Peyer's patch (tissue), 4 donors: ENCODE results near the gene SAMD13. TPM values are rescaled to one million over a fixed set of nuclear protein-coding genes. Genes with fewer than 3 reads are reported as not detected.

ENCODE experiments used
- DNase-seq, 3 donors: peaks; one replicate each; pipeline ENCODE4 v3.0.0-alpha.2; 2017 to 2019
- H3K27ac ChIP-seq, 4 donors: fragments of 200-600 bp; sonication (generic); one replicate each; pipeline ENCODE4 v1.5.1; 2016 to 2019
- H3K27me3 ChIP-seq, 2 donors: fragments of 200-600 bp; sonication (generic); one replicate each; pipeline ENCODE4 v1.5.1; 2019
- H3K36me3 ChIP-seq, 3 donors: fragments of 200-600 bp; sonication (generic); one replicate each; pipeline ENCODE4 v1.5.1; 2016 to 2019
- H3K4me1 ChIP-seq, 4 donors: fragments of 200-600 bp; sonication (generic); one replicate each; pipeline ENCODE4 v1.5.1; 2016 to 2019
- H3K4me3 ChIP-seq, 4 donors: fragments of 200-600 bp; sonication (generic); 1 replicate in 3 of 4; 2 replicates in 1 of 4; pipeline ENCODE4 v1.5.1; 2016 to 2019; ENCODE audit warnings: mild to moderate bottlenecking in 1 of 4
- H3K9me3 ChIP-seq, 4 donors: fragments of 200-600 bp; sonication (generic); one replicate each; pipeline ENCODE4 v1.5.1; 2016 to 2019; ENCODE audit warnings: mild to moderate bottlenecking in 1 of 4
- CTCF ChIP-seq, 6 experiments: fragments of 450-650 bp in 4 of 6; fragments of 200-600 bp in 2 of 6; sonication (generic) in 1 of 6; IDR thresholded peaks; one replicate each; pipeline ENCODE4 v1.5.1; 2017 to 2019; ENCODE audit warnings: antibody characterized with exemption in 6 of 6, mild to moderate bottlenecking in 3 of 6, moderate library complexity in 1 of 6
- POLR2A ChIP-seq, 2 donors: fragments of 450-650 bp; IDR thresholded peaks; one replicate each; pipeline ENCODE4 v1.5.1; 2017; ENCODE audit warnings: antibody characterized with exemption in 2 of 2, mild to moderate bottlenecking in 2 of 2, moderate library complexity in 2 of 2
- total RNA-seq, 4 donors: library from RNA; depleted of rRNA; stranded (reverse); fragments of >200 nt; gene quantifications; one replicate each; pipeline ENCODE4 v1.1.0, GENCODE V29; 2016

Gene SAMD13
- total RNA-seq, 4 donors from 2014 or later, result 1.1 to 3.5 (median 2.3) TPM

GRCh38 chr1:84379138-84379916 is 77.8 kb downstream of the SAMD13 start:
- H3K27ac ChIP-seq, result no peak overlapping the region
- no peaks in the 10 kb centered on the region for H3K36me3 ChIP-seq
- no peaks in the 10 kb centered on the region for H3K27me3 ChIP-seq
- no peak overlapping the region for H3K4me3 ChIP-seq
- TF ChIP-seq POLR2A (IDR thresholded peaks at IDR 0.05) (no peak), CTCF (IDR thresholded peaks at IDR 0.05) (no peak)
- no peaks in the 10 kb centered on the region for H3K4me1 ChIP-seq
- H3K9me3 ChIP-seq, result no peaks in the 10 kb centered on the region
- no peak for DNase-seq

- H3K36me3 ChIP-seq, result no peaks in the 10 kb centered on the region
- H3K4me1 ChIP-seq, result no peaks in the 10 kb centered on the region
- DNase-seq, result no peak
- no peaks in the 10 kb centered on the region for H3K9me3 ChIP-seq
- no peak overlapping the region for H3K27ac ChIP-seq
- H3K27me3 ChIP-seq, result no peaks in the 10 kb centered on the region
- H3K4me3 ChIP-seq, result no peak overlapping the region
- TF ChIP-seq POLR2A (IDR thresholded peaks at IDR 0.05) (no peak), CTCF (IDR thresholded peaks at IDR 0.05) (no peak)
Measured at GRCh38 chr1:84379917-84380180, 78.3 kb downstream of the SAMD13 start.

GRCh38 chr1:84382127-84382526 is 80.6 kb downstream of the SAMD13 start:
- H3K4me3 ChIP-seq, result no peak overlapping the region
- no peak for DNase-seq
- no peaks in the 10 kb centered on the region for H3K4me1 ChIP-seq
- TF ChIP-seq POLR2A (IDR thresholded peaks at IDR 0.05), result no peak
- H3K36me3 ChIP-seq, result no peaks in the 10 kb centered on the region
- no peaks in the 10 kb centered on the region for H3K27me3 ChIP-seq
- H3K9me3 ChIP-seq, result no peaks in the 10 kb centered on the region
- H3K27ac ChIP-seq, result no peak overlapping the region

- Histone ChIP-seq H3K27ac (no peak overlapping the region), H3K9me3 (no peaks in the 10 kb centered on the region)
Measured at GRCh38 chr1:84385347-84385746, 83.8 kb downstream of the SAMD13 start.

GRCh38 chr1:84386716-84387479 is 85.4 kb downstream of the SAMD13 start:
- H3K9me3 ChIP-seq, result no peaks in the 10 kb centered on the region
- H3K4me1 ChIP-seq, result no peaks in the 10 kb centered on the region
- H3K36me3 ChIP-seq, result no peaks in the 10 kb centered on the region
- H3K4me3 ChIP-seq, result no peak overlapping the region
- DNase-seq, result no peak
- no peaks in the 10 kb centered on the region for H3K27me3 ChIP-seq
- TF ChIP-seq POLR2A (IDR thresholded peaks at IDR 0.05), result no peak
- no peak for TF ChIP-seq CTCF (IDR thresholded peaks at IDR 0.05)
- H3K27ac ChIP-seq, result no peak overlapping the region

More at GRCh38 chr1:84385347-84385746, 83.8 kb downstream of the SAMD13 start:
- no peak for DNase-seq
- TF ChIP-seq CTCF (IDR thresholded peaks at IDR 0.05) (no peak), POLR2A (IDR thresholded peaks at IDR 0.05) (no peak)
- no peaks in the 10 kb centered on the region for H3K27me3 ChIP-seq
- no peaks in the 10 kb centered on the region for H3K36me3 ChIP-seq
- H3K4me1 ChIP-seq, result no peaks in the 10 kb centered on the region
- H3K4me3 ChIP-seq, result no peak overlapping the region

GRCh38 chr1:84387480-84388163 is 86.1 kb downstream of the SAMD13 start:
- Histone ChIP-seq H3K4me1 (no peaks in the 10 kb centered on the region), H3K9me3 (no peaks in the 10 kb centered on the region), H3K36me3 (no peaks in the 10 kb centered on the region), H3K4me3 (no peak overlapping the region), H3K27me3 (no peaks in the 10 kb centered on the region), H3K27ac (no peak overlapping the region)
- no peak for DNase-seq
- TF ChIP-seq CTCF (IDR thresholded peaks at IDR 0.05) (no peak), POLR2A (IDR thresholded peaks at IDR 0.05) (no peak)
